HUES6 (cell line): ENCODE measurements around the gene HOXD10.

Source experiments
- H3K27ac ChIP-seq: 2 replicates; pipeline ENCODE4 v1.7.0; 2013; ENCODE audit warnings: low read depth, mild to moderate bottlenecking, low read length, inconsistent platforms
- H3K27me3 ChIP-seq: 2 replicates; pipeline ENCODE4 v1.6.1; 2013; ENCODE audit warnings: low read length; ENCODE audit not compliant: control insufficient read depth, insufficient read depth
- H3K36me3 ChIP-seq: 2 replicates; pipeline ENCODE4 v1.6.1; 2013; ENCODE audit warnings: low read length; ENCODE audit not compliant: control insufficient read depth, insufficient read depth
- H3K4me1 ChIP-seq: 2 replicates; pipeline ENCODE4 v1.6.1; 2013; ENCODE audit warnings: low read length; ENCODE audit not compliant: control insufficient read depth, insufficient read depth
- H3K4me3 ChIP-seq: 2 replicates; pipeline ENCODE4 v1.5.1; 2013; ENCODE audit warnings: low read depth, low read length
- H3K9ac ChIP-seq: one replicate; pipeline ENCODE4 v1.6.1; 2013; ENCODE audit warnings: mild to moderate bottlenecking, low read length
- H3K9me3 ChIP-seq: 2 replicates; pipeline ENCODE4 v1.6.1; 2013; ENCODE audit warnings: low read depth, low read length; ENCODE audit not compliant: control insufficient read depth, insufficient read depth

The HOXD10 gene

DNA sequence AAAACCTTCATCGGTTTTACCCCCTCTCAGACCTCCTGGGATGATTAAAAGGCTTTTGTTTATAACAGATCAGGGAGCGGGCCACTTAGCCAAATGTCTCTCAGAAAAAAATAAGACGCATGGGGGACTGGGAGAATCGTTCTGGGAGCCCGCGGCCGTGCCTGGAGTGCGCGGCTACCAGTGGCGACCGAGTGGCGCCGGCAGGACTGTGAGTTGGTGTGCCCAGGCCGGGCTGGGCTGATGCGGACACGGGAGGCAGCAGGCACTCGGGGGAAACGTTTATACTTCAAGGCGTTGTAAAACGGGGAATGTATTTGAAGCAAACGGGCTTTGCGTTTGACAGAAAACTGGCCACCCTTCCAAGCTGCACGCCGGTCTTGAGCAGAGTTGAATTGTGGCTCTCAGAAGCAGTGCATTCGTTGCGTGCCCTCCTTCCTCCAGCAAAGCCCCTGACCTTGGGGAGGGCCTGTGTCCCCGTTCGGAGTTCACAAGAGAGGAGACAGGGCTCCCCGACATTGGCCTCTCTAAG lies 4.7 kb upstream of the HOXD10 start:
- Histone ChIP-seq H3K4me1 (peaks cover 7% of the 10 kb centered on the region), H3K4me3 (no peak overlapping the region), H3K27ac (no peak overlapping the region), H3K36me3 (no peaks in the 10 kb centered on the region), H3K9ac (peak overlapping the region; percentile 61), H3K9me3 (no peaks in the 10 kb centered on the region), H3K27me3 (peaks cover 99% of the 10 kb centered on the region)

DNA sequence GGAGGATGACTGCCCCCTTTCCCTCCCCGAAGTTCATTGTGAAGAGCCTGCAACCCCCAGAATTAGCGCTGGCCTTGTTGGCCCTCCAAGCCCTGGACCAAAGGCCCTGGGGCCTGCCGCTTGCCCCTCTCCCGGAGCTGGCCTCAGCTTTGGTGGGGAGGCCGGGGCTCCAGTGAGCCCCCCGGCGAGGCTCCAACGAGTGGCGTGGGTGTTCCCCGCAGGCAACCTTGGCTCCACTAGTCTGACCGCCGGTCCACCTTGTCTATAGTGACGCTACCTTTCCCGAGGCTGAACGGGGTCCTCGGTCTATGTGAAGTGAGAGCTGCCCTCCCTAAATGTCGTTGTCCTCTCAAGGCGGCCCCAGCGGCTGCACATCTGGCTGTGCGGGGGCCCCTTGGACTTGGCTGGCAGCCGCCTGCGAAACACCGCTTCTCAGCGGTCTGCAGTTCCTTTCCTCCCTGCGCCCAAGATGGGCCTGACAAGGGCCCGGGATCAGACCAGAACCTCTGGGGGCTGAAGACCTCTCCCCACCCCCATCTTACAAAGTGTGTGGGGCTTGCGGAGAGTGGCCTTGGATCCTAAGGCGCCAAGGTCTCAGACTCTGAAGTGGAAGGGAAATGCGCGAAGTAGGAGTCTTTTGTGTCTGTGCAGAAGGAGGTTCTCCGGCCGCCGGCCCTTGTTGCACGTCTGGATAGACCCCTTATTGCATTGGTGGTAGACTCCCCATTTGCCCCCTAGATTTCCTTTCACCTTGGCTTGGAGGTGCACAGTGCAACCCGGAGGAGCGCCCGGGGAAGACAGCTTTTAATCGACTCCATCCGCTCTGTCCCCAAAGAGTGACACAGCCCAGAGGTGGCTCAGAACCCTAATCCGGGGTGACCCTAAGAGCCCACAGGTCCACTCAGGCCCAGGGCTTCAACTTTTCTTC lies 3.9 kb upstream of the HOXD10 start:
- H3K9ac ChIP-seq, result peak overlapping the region; percentile 61
- peaks cover 100% of the 10 kb centered on the region for H3K27me3 ChIP-seq
- no peaks in the 10 kb centered on the region for H3K9me3 ChIP-seq

DNA sequence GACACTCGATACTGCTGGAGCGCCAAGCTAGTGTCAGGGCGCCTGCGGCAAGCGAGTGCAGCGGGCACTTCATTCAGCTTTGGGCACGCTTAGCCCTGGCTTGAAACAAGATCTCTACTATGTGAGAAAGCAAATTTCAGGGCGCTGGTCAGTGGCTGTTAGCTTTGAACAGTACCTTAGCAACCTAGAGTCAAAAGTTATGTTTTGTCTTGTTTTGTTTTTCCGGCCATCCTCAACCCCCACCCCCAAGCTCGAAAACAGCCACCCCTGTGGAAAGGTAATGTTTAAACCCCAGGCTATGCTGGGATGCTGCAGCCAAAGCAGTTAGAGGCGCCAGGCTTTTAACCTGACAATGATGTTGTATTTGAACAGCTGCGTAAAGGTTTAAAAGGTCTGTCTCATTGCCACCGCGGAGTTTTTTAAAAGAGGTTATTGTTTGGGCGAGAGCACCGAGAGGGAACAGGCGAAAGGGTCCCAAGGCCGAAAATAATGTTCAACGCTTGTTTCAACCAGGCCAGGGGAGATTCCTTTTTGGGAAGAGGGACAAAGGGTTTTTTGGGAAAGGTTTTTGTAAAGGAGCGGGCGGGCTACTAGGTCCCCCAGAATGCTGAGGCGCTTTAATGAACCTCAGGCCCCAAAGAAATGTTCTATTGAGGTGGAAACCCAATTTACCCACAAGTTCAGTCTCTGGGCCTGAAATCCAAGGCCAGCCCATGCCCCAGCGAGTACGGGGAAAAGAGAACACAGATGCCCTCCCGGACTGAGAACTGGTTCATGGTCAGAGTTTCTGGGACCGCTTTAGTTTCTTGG lies 2.3 kb upstream of the HOXD10 start:
- Histone ChIP-seq H3K4me3 (no peak overlapping the region), H3K9me3 (no peaks in the 10 kb centered on the region), H3K4me1 (no peaks in the 10 kb centered on the region), H3K27ac (no peak overlapping the region), H3K36me3 (no peaks in the 10 kb centered on the region), H3K9ac (no peak overlapping the region), H3K27me3 (peaks cover 100% of the 10 kb centered on the region)

More for the DNA sequence above, 3.9 kb upstream of the HOXD10 start:
- no peak overlapping the region for H3K4me3 ChIP-seq
- H3K27ac ChIP-seq, result no peak overlapping the region
- no peaks in the 10 kb centered on the region for H3K36me3 ChIP-seq
- 0 out of 2 replicates have a peak, but pooled peaks cover 3% of the 10 kb centered on the region for H3K4me1 ChIP-seq

DNA sequence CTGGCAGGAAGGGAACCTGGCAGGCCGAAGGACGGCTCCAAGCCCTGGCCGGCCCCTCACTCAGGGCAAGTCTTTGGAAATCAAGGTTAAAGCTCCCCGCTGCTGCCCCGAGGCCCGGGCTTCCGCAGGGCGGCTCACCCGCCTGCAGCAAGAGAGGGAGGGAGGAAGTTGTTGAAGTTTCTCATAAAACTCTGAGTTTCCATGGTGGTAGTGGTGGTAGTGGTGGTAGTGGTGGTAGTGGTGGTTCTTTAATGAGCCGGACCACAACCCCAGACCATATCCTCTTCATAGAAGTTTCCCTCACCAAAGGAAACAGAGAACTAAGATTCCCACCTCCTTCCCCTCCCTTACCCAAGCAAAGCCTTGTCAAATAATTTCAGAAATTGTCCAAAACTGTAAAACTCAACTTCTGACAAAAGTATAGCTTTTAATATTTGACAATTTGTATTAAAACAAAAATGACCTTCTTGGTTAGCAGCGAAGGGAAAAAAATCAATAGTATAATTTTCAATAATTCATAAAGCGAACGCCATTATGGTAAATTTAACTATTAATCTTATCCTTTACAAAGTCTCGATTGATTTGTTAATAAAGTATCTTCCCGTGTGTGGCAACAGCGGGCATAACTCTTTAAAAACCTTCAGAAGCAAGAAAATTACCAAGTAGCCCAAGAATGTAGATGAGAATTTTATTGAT lies 1.5 kb upstream of the HOXD10 start:
- H3K36me3 ChIP-seq, result no peaks in the 10 kb centered on the region
- H3K4me3 ChIP-seq, result no peak overlapping the region
- H3K4me1 ChIP-seq, result no peaks in the 10 kb centered on the region
- peaks cover 100% of the 10 kb centered on the region for H3K27me3 ChIP-seq
- no peaks in the 10 kb centered on the region for H3K9me3 ChIP-seq
- no peak overlapping the region for H3K27ac ChIP-seq
- H3K9ac ChIP-seq, result no peak overlapping the region

- Histone ChIP-seq H3K9ac (no peak overlapping the region), H3K36me3 (no peaks in the 10 kb centered on the region), H3K4me3 (no peak overlapping the region), H3K4me1 (no peaks in the 10 kb centered on the region), H3K27ac (no peak overlapping the region), H3K27me3 (peaks cover 100% of the 10 kb centered on the region), H3K9me3 (no peaks in the 10 kb centered on the region)
Measured at GRCh38 chr2:176117162-176117822, 714 bp downstream of the HOXD10 start.

DNA sequence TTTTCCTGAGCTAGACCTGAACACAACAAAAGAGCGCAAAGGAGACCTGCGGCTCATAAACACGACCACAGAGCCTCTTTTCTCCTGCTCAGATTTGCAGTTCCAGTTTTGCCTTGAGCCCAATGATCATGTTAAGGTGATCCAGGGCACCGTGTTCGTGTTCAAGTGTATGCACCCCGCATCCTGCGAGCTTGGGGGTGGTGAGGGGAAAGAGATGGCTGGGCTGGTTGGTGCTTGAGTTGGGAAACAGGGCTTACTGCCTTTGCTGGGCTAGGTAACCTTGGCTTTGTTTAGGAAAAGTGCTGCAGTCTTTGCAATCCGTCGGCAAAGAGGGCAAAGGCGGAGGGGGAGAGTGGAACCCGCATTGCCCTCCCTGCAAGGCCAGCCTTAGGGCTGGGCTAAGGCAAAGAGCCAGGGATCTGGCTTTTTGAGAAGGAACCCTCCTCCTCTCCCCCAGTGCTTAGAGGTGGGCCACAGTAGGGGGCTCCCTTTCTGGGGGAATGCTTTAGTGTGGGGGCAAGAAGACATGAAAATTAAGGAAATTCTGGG lies 1.3 kb downstream of the HOXD10 start:
- Histone ChIP-seq H3K9me3 (no peaks in the 10 kb centered on the region), H3K9ac (no peak overlapping the region), H3K4me1 (no peaks in the 10 kb centered on the region), H3K36me3 (no peaks in the 10 kb centered on the region), H3K27me3 (peaks cover 100% of the 10 kb centered on the region), H3K27ac (no peak overlapping the region), H3K4me3 (no peak overlapping the region)

DNA sequence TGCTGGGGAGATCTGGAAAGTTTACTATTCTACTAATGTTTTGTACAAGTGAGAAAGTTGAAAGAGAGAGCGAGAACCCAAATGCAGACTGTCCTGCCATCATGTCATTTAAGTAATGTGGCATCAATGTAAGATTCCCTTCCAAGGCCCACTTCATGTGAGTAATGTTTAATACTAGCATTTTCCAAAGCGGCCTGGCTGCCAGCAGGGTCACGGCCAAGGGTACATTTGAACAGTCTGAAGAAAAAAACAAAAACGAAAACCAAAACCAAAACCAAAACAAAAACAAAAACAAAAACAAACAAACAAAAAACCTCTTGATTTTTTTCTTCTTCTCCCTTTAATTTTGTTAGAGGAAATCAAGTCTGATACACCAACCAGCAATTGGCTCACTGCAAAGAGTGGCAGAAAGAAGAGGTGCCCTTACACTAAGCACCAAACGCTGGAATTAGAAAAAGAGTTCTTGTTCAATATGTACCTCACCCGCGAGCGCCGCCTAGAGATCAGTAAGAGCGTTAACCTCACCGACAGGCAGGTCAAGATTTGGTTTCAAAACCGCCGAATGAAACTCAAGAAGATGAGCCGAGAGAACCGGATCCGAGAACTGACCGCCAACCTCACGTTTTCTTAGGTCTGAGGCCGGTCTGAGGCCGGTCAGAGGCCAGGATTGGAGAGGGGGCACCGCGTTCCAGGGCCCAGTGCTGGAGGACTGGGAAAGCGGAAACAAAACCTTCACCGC lies 2.2 kb downstream of the HOXD10 start:
- no peaks in the 10 kb centered on the region for H3K4me1 ChIP-seq
- no peak overlapping the region for H3K27ac ChIP-seq
- no peak overlapping the region for H3K9ac ChIP-seq
- no peaks in the 10 kb centered on the region for H3K9me3 ChIP-seq
- H3K27me3 ChIP-seq, result peaks cover 100% of the 10 kb centered on the region
- no peak overlapping the region for H3K4me3 ChIP-seq
- no peaks in the 10 kb centered on the region for H3K36me3 ChIP-seq

DNA sequence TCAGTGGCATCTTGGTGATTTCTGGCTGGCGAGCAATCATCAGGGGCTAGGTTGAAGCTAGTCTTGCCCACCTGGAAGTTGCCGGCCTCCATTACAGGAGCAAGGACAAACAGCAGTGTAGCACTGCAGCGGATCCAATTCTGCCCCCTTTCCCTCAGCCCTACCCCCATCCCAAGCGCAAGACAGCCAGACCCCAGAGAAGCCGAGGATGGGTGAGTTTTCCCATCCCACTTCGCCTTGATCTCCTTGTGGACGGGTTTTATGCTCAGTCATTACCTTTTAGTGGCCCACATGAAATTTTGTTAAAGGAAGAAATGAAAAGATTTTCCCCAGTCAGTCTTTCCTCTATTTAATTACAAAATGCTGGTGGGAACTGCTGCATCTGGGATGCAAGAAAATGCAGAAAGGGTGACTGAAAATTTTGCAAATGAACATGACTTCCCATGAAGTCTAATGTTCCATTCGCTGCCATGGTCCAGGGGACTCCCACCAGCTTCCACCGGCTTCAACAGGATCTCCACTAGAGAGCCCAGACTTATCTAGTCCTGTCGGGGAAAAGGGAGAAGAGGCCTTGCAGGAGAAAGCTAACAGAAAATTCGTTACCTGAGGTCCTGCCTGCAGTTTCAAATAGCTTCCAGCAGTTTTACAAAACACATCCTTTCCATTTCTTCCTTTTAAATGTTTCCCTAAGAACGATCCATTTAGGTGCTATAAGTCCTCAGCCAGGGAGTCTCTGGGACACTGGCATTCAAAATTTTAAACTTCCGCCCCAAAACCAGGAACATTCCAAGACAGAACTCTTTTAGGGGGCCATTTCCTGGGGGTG lies 4.0 kb downstream of the HOXD10 start:
- H3K27me3 ChIP-seq, result peaks cover 100% of the 10 kb centered on the region
- H3K27ac ChIP-seq, result no peak overlapping the region
- peak overlapping the region; percentile 61 for H3K9ac ChIP-seq
- H3K4me3 ChIP-seq, result no peak overlapping the region; the same call in 1 of the 2 replicates
- H3K9me3 ChIP-seq, result no peaks in the 10 kb centered on the region
- H3K4me1 ChIP-seq, result no peaks in the 10 kb centered on the region
- no peaks in the 10 kb centered on the region for H3K36me3 ChIP-seq
